Mucosa of rectum (tissue), 2 donors: ENCODE results near the gene ADCY3.

Experiments used
- H3K27ac ChIP-seq, 2 donors: one replicate each; pipeline ENCODE4 v1.7.0; 2013; ENCODE audit warnings: inconsistent platforms in 2 of 2, low read depth in 2 of 2, low read length in 2 of 2
- H3K27me3 ChIP-seq, 2 donors: one replicate each; pipeline ENCODE4 v1.7.0; 2013; ENCODE audit warnings: low read length in 2 of 2; ENCODE audit not compliant: control insufficient read depth in 2 of 2, insufficient read depth in 2 of 2
- H3K36me3 ChIP-seq, 2 donors: one replicate each; pipeline ENCODE4 v1.7.0; 2013; ENCODE audit warnings: low read length in 2 of 2; ENCODE audit not compliant: control insufficient read depth in 2 of 2, insufficient read depth in 2 of 2
- H3K4me1 ChIP-seq, 2 donors: one replicate each; pipeline ENCODE4 v1.7.0; 2013; ENCODE audit warnings: low read length in 2 of 2, mild to moderate bottlenecking in 1 of 2; ENCODE audit not compliant: control insufficient read depth in 2 of 2, insufficient read depth in 2 of 2
- H3K4me3 ChIP-seq, 2 donors: one replicate each; pipeline ENCODE4 v1.7.0; 2013; ENCODE audit warnings: low read length in 2 of 2
- H3K9ac ChIP-seq, 2 donors: one replicate each; pipeline ENCODE4 v1.7.0; 2013; ENCODE audit warnings: low read length in 2 of 2, low read depth in 1 of 2, mild to moderate bottlenecking in 1 of 2
- H3K9me3 ChIP-seq, 2 donors: one replicate each; pipeline ENCODE4 v1.7.0; 2013; ENCODE audit warnings: low read length in 2 of 2; ENCODE audit not compliant: control insufficient read depth in 2 of 2
- donor health status: healthy.
- donor health status: Normal muscosa, but diverticular disease.

Gene ADCY3

GRCh38 chr2:24948506-24948905 is 28.5 kb upstream of the ADCY3 start:
- no peak overlapping the region for H3K9ac ChIP-seq
- no peak overlapping the region for H3K4me3 ChIP-seq
- no peaks in the 10 kb centered on the region for H3K27me3 ChIP-seq
- no peaks in the 10 kb centered on the region for H3K4me1 ChIP-seq
- no peaks in the 10 kb centered on the region for H3K9me3 ChIP-seq
- H3K36me3 ChIP-seq = peaks cover 23 to 40% of the 10 kb centered on the region in 2 donors
- H3K27ac ChIP-seq = no peak overlapping the region

- H3K9me3 ChIP-seq = no peaks in the 10 kb centered on the region
- H3K4me3 ChIP-seq = no peak overlapping the region
- peaks cover 23 to 40% of the 10 kb centered on the region in 2 donors for H3K36me3 ChIP-seq
- no peaks in the 10 kb centered on the region for H3K27me3 ChIP-seq
- no peaks in the 10 kb centered on the region for H3K4me1 ChIP-seq
- no peak overlapping the region for H3K9ac ChIP-seq
- H3K27ac ChIP-seq = no peak overlapping the region
These were observed 27.6 kb upstream of the ADCY3 start for GRCh38 chr2:24947561-24948157.

- H3K27me3 ChIP-seq = no peaks in the 10 kb centered on the region
- H3K9ac ChIP-seq = no peak overlapping the region
These were observed 25.9 kb upstream of the ADCY3 start for GRCh38 chr2:24945907-24946306.

GRCh38 chr2:24943427-24944053 is 23.5 kb upstream of the ADCY3 start:
- H3K4me1 ChIP-seq = no peaks in the 10 kb centered on the region

More at GRCh38 chr2:24945907-24946306, 25.9 kb upstream of the ADCY3 start:
- H3K4me1 ChIP-seq = no peaks in the 10 kb centered on the region
- H3K27ac ChIP-seq = no peak overlapping the region
- peaks cover 19 to 30% of the 10 kb centered on the region in 2 donors for H3K36me3 ChIP-seq
- no peak overlapping the region for H3K4me3 ChIP-seq
- no peaks in the 10 kb centered on the region for H3K9me3 ChIP-seq

GRCh38 chr2:24939353-24939752 is 19.3 kb upstream of the ADCY3 start:
- no peak overlapping the region for H3K27ac ChIP-seq
- H3K4me1 ChIP-seq = no peaks in the 10 kb centered on the region
- no peaks in the 10 kb centered on the region for H3K9me3 ChIP-seq
- H3K36me3 ChIP-seq = no peaks in the 10 kb centered on the region
- no peak overlapping the region for H3K9ac ChIP-seq
- no peaks in the 10 kb centered on the region for H3K27me3 ChIP-seq
- H3K4me3 ChIP-seq = no peak overlapping the region

More at GRCh38 chr2:24943427-24944053, 23.5 kb upstream of the ADCY3 start:
- Histone ChIP-seq H3K27ac (no peak overlapping the region), H3K36me3 (peaks cover 19 to 22% of the 10 kb centered on the region in 2 donors), H3K9ac (no peak overlapping the region), H3K27me3 (no peaks in the 10 kb centered on the region), H3K4me3 (no peak overlapping the region), H3K9me3 (no peaks in the 10 kb centered on the region)

GRCh38 chr2:24937236-24937635 is 17.2 kb upstream of the ADCY3 start:
- Histone ChIP-seq H3K9ac (no peak overlapping the region), H3K4me3 (no peak overlapping the region), H3K4me1 (no peaks in the 10 kb centered on the region), H3K36me3 (no peaks in the 10 kb centered on the region), H3K27ac (no peak overlapping the region), H3K27me3 (no peaks in the 10 kb centered on the region), H3K9me3 (no peaks in the 10 kb centered on the region)

GRCh38 chr2:24935145-24935544 is 15.1 kb upstream of the ADCY3 start:
- Histone ChIP-seq H3K4me1 (no peaks in the 10 kb centered on the region), H3K27me3 (no peaks in the 10 kb centered on the region), H3K9ac (no peak overlapping the region), H3K4me3 (no peak overlapping the region), H3K27ac (no peak overlapping the region), H3K36me3 (no peaks in the 10 kb centered on the region), H3K9me3 (no peaks in the 10 kb centered on the region)

GRCh38 chr2:24932715-24933114 is 12.7 kb upstream of the ADCY3 start:
- Histone ChIP-seq H3K9me3 (no peaks in the 10 kb centered on the region), H3K36me3 (no peaks in the 10 kb centered on the region), H3K27me3 (no peaks in the 10 kb centered on the region), H3K4me1 (no peaks in the 10 kb centered on the region), H3K27ac (no peak overlapping the region), H3K4me3 (no peak overlapping the region), H3K9ac (no peak overlapping the region)

GRCh38 chr2:24930768-24931167 is 10.7 kb upstream of the ADCY3 start:
- no peaks in the 10 kb centered on the region for H3K27me3 ChIP-seq
- peaks cover 6% of the 10 kb centered on the region in 2 donors for H3K4me1 ChIP-seq
- H3K9ac ChIP-seq = no peak overlapping the region
- H3K36me3 ChIP-seq = no peaks in the 10 kb centered on the region
- H3K27ac ChIP-seq = no peak overlapping the region
- H3K9me3 ChIP-seq = no peaks in the 10 kb centered on the region
- no peak overlapping the region for H3K4me3 ChIP-seq

- Histone ChIP-seq H3K9ac (no peak overlapping the region), H3K36me3 (no peaks in the 10 kb centered on the region), H3K4me1 (peaks cover 6% of the 10 kb centered on the region in 2 donors), H3K9me3 (no peaks in the 10 kb centered on the region), H3K27me3 (no peaks in the 10 kb centered on the region), H3K27ac (no peak overlapping the region), H3K4me3 (no peak overlapping the region)
These were observed 9.2 kb upstream of the ADCY3 start for GRCh38 chr2:24929230-24929629.
